GM21360 (cell line): ENCODE measurements around the gene CDC14B.
"Not testable (repeated sequence)": the region's sequence is repeated elsewhere in the genome, so short reads cannot be mapped to it uniquely, and the experiment has no call there.

Source experiments
- ATAC-seq: cut with Tn5 transposase; IDR thresholded peaks from one replicate; pipeline ENCODE4 v1.9.1; 2021; ENCODE audit warnings: mild to moderate bottlenecking, moderate library complexity; ENCODE audit not compliant: unreplicated experiment

The CDC14B gene

DNA sequence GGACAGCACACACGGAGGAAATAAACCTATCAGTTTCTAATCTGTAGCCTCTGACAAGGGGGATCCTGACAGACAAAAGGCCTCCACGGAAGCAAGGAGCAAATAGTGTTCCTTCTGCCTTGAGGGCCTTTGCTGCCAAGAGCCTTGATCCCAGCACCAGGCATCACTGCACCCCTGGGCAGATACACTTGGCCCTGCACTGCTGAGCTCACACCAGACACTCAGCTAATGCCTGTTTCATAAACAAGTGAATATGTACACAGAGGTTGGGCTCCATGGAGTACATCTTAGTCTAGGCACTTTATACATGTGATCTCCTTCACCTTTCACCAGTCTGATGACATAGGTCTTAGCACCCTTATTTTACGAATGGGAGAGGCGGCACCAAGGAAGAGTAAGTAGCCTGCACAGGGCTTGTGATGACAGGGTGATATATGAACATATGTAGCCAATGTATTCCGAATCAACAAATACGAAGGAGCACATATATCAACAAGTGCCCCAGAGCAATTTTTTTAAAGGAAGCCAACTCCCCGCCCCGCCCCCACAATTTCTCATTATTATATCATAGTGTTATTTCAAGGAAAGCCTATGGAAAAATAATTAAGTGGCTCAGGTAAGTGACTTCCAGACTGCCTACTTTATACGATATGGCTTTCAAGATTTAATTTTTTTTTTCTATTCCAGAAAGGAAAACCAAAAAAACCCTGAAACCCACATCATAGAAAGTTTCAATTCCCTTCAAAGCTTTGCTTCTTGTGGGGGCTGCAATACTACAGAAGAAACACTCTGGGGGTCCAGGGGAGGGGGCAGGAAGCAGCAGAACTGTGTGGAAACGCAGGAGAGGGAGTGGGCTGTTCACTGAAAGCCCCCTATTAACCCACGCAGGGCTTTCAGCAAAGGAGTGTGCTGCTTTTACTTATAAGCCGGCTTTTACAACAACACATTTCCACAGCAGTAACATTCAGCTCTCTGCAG, 32.0 kb downstream of the CDC14B start:
- no peak for ATAC-seq

DNA sequence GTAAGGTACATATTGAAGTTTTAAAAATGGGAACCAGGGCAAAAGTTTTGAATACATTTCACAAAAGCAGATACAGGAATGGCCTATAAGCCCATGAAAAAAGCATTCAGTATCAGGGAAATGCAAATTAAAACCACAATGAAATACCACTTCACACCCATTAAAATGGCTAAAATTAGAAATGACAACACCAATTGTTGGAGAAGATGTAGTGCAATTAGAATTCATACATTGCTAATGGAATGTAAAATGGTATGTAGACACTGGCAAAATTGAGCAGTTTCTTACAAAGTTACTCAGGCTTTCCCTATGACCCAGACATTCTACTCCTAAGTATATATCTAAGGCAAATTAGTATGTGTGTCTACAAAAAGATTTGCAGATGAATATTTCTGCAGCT, 34.2 kb downstream of the CDC14B start:
- no peak for ATAC-seq

DNA sequence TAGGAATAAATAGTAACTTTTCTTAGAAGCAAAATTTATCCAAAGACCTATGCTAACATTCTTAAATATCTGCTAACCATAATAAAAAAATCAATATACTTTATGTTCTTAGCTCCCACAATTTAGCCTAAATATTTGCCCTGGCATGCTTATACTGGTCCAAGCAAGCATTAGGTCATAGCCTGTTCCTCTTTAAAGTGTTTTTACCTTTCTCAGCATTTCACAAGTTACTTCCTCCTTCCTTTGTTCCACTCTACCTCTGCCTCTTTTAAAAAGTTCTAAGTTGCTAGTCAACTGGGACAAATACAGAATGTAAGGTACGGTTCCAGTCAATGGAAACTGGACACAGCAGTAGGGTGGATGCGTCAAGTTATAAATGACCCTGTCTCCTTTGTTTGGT, 37.4 kb downstream of the CDC14B start:
- ATAC-seq, result not testable (repeated sequence)

GRCh38 chr9:96581786-96582185, 37.9 kb downstream of the CDC14B start:
- no peak for ATAC-seq

- ATAC-seq, result no peak
These were observed 38.3 kb downstream of the CDC14B start for GRCh38 chr9:96581301-96581700.

DNA sequence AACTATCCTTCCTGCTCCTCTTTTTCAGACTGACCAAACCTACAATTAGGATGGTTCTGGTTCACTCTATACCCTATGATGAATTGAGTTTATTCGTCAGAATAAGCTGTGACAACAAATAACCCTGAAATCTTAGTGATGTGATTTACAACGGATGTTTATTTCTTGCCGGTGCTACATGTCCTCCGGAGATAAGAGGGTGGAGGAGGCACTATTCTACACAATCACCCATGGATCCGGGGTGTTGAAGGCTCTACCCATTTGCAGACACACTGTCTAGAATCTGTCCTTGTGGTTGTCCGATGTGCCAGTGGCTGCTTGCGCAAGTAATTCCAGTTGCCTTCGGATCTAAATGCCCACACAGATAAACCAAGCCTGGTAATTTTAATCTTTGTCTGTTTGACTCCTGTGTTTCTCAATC, 44.7 kb downstream of the CDC14B start:
- ATAC-seq, result no peak

- ATAC-seq, result no peak
These were observed 45.2 kb downstream of the CDC14B start for GRCh38 chr9:96574455-96574854.

DNA sequence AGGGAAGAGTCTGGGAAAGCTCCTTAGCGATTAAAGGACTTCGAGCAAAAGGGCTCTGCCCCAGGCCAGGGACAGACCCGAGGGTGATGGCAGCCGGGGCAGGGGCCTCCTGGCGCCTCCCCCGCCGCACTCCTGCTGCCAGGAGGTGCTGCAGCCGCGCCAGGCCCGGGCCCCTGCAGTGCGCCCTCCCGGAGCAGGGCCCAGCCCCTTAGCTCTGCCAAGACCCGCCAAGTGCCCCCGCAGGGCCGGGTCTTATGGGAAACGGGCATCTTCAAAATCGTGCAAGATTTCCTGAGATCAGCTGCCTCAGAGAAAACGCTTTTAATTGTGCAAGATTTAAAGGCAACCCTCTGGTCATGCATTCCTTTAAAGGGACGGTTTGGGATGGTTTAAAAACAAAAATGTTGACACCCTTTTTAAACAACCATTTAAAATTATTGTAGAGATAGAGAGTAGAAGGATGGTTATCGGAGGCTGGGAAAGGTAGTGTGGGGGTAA, 52.4 kb downstream of the CDC14B start:
- peak; percentile 34 for ATAC-seq

DNA sequence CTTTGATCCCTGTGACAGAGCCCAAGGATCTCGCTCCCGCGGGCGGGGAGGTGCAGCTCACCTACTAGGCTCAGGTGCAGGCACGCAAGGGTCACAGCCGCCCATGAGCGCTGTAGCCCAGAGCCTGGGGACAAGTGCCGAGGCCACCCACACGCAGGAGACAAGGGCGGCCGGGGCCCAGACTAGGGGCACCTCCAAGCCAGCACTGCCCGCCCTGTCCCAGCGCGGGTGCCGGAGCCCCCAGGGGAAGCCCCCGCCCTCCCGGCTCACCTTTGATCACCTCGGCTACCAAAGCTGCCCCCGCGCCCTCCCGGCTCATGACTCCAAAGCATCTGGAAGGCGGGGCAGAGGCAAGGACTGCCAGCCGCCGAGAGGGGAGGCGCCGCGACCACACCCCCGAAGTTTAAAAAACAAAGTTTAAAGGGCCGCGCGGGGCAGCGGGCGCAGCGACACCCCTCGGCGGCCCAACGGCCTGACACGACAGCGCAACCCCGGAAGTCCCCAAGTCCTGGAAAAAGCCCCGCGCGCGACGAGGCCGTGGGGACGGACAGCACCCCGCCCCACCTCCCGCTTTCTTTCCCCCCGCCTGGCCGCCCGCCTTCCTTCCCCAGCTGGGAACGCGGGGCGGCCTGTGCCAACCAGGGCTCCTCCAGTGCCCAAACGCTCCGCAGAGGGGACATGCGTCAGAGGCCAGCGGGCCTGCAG, 53.0 kb downstream of the CDC14B start:
- ATAC-seq, result peak; percentile 75

DNA sequence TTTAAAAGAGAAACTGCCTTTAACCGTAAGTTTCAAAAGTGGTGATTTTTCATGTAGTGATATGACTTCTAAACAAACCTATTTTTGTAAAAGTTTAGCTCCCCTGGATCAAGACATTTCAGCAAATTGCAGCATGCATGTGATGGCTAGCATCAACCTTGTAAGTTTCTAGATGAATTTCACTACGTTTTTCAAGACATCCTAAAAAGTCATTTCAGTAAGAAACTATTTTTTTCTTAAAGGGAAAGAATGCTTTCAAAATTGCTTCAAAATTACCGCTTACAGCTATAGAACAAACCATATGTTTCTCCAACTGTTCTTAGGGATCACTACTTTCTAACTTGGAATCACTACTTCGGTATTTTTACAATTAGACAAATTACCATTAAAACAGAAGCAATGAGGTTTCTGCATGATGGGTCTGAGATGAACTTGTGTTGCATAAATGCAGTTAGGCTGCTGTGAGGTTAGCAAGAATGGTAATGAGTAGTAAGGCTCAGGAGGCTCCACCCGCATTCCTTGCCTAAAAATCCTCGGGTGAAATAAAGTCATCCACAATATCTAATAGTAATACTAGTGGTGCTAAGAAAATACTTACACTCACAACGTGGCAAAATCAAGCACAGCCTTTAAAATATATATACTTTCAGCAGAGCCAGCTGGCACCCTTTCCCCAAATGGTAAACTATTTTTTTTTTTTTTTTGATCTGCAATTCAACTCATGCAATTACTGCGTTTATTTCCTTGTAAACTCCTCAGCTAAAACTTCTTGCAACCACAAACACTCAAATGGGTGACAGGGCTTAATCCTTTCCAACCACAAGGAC, 53.8 kb downstream of the CDC14B start:
- ATAC-seq, result no peak

DNA sequence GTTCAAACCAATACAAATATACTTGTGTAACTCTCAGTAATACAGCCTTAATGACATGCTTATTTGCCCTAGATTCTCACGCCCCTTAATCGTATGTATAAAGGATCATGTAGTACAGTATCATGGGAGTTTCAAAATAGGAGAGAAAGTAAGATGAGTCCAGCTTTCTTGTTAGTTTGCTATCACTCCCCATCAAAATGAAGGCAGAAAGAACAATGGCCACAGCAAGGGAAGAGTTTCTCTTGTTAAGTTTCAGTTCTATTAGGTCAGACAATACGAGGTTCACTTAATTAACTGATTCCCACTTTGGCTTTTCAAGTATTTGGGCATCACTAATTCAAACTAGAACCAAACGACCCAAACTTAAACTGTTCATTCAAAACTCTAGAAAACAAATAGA, 55.4 kb downstream of the CDC14B start:
- no peak for ATAC-seq

DNA sequence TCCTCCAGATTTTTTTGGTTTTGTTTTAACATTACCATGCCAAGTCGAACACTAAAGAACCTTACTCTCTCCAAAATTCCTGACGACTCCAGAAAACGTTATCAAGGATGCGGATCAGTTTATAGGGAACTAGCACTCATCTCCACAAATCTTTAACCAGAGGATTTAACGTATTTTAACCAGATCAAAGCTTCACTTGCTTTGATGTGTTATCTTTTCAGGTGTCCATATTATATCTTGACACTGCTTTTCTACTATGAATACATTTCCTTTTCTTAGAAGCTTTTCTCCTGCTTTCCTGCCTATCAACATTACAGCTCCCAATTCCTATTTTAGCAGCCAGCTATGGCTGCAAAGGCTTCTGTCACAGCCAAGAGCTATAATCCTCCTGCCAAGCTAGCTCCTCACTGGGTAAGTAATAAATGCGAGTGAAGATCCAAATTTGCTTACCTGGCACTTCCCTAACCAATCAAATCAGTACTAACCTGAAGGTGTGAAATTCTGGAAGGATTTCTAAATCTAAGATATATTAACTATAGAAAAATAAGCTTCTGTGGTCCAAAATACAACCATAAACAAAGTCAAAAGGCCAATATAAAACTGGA, 60.2 kb downstream of the CDC14B start:
- ATAC-seq, result no peak

- ATAC-seq, result no peak
These were observed 61.7 kb downstream of the CDC14B start for GRCh38 chr9:96557921-96558320.

DNA sequence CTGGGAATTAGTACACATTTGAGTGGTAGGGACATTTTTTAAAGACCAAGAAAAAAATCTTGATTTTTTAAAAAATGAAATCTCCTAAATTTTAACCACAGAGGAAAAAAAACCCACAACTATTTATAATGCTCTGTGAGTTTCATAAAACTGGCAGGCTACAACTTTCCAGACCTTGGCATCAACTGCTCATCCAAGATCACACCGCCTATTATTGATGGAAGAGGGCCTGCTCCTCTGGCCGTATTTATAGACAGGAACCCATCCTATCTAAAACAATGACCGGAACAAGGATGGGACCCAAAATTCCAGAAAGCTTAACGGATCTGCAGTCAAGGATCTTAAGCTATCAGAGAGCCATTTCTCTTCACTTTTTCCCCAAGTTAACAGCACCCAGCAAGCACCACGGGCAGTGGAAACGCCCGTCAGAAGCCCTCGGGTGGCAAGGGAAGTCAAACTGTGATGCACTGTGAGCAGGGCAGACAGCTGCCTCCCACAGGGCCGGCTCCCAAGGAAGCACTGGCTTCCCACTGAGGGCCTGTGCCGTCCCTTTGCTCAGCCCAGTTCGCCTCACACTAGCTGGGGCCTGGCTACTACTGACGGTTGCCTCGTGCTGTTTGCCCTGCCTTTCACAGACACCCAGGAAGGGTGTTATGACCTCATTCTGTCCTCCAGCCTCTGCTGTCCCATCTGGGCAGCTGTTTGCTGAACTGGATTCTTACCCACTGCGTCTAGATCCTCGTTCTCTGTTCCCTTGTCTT, 62.8 kb downstream of the CDC14B start:
- ATAC-seq, result no peak

DNA sequence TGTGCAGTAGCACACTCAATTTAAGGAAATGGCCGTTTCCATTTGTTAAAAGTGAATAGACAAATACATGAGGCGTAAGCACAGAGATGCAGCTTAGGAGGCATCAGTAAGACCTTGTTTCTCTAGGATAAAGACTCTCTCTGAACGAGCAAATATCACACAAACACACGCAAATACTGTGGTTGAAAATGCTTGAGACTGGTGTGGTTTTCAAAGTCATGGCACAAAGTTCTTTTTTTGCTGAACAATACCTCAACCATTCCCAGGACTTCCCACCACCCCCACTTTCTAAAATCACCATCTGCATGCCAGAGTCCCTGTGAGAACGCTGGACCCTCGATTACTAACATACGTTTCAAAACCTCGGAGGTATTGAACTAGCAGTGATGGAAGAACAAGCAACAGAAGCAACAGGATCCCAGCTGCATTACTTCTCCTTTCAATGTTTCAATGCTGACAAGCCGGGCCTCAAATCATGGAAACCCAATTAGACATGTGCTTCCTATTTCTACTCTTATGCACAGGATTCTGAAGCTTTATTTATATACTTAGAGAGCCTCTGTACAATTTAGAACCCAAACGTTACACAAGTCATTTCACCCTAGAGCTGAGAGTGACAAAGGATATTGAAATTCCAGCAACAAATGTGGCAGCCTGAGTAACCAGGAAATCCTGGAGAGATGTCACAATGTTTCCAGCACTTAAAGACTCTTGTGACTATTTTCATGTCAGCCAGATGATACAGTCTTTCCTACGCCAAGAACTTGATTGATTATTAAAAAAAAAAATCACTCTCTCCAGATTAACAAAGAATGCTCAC, 63.9 kb downstream of the CDC14B start:
- ATAC-seq, result no peak

DNA sequence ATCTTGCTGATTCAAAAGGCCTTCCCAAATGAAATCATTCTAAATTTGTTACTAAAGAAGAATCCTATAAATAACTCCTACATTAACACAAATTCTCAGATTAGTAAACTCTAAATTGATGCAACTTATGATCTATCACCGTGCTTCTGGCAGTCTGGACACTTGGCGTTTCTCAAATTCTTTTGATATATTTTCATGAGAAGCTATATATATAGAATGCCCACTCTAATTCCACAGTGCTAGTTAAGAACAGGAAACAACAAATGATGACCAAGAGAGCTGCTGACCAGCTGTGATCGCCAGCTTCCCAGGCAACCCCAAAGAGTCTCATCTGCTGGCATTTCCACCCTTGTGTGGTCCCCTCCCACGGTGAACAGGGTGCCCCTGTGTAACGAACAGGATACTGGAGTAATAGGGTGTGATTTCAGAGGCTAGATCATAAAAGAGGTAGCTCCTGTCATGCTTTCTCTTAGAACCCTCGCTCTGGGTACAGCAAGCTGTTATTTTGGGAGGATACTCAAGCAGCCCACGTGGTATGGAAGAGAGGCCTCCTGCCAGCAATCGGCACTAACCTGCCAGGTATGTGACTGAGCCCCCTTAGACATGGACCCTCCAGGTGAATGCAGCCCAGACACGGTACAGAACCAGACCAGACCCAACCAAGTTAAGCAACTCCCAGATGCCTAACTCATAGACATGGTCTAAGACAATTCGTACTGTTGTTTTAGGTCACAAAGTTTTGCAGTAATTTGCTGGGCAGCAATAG, 64.7 kb downstream of the CDC14B start:
- no peak for ATAC-seq

- no peak for ATAC-seq
These were observed 65.3 kb downstream of the CDC14B start for GRCh38 chr9:96554326-96554725.

DNA sequence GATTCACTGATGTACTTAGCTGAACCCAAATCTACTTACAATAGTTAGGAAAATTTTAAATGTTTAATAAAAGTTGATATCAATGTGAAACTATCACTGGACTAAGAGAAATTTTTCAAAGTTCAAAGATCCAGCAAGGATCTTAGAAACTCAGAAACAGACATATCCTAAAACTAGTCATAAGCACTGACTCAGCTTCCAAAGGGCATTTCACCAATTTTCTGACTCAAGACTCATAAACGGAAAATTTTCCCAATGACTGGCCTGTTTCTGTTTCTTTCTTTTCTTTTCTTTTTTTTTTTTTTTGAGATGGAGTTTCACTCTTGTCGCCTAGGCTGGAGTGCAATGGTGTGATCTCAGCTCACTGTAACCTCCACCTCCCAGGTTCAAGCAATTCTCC, 66.6 kb downstream of the CDC14B start:
- ATAC-seq, result no peak
